H1 (cell line): Measurements from ENCODE around the gene SIGLEC14. TPM values are rescaled to one million over a fixed set of nuclear protein-coding genes. Genes with fewer than 3 reads are reported as not detected.

Experiments
- BACH1 ChIP-seq: IDR thresholded peaks from 2 replicates; pipeline ENCODE4 v1.6.1; 2012; ENCODE audit warnings: low read length, improper control_type of control experiment
- BCL11A ChIP-seq, 2 experiments: IDR thresholded peaks; one replicate each; pipeline ENCODE4 v1.6.1; 2011; ENCODE audit warnings: low read depth in 2 of 2, low read length in 2 of 2, mild to moderate bottlenecking in 2 of 2
- CTCF ChIP-seq, 3 experiments: IDR thresholded peaks; 1 replicate in 2 of 3; 2 replicates in 1 of 3; pipeline versions ENCODE4 v1.5.1 to v1.6.1; 2011; ENCODE audit warnings: low read length in 3 of 3, mild to moderate bottlenecking in 3 of 3, inconsistent platforms in 2 of 3, low read depth in 1 of 3, moderate library complexity in 1 of 3; ENCODE audit not compliant: insufficient read depth in 1 of 3; ENCODE audit errors: control extremely low read depth in 1 of 3
- PHF8 ChIP-seq: fragments of 200-600 bp; sonication (generic); conservative IDR thresholded peaks from 2 replicates; pipeline ENCODE4 v1.7.1; 2012; ENCODE audit warnings: low read depth, mild to moderate bottlenecking, inconsistent platforms, low read length, moderate library complexity
- POLR2AphosphoS5 ChIP-seq: IDR thresholded peaks from 2 replicates; pipeline ENCODE4 v1.6.1; 2011; ENCODE audit warnings: low read depth, low read length
- ZNF274 ChIP-seq: IDR thresholded peaks from 2 replicates; pipeline ENCODE4 v1.7.0; 2012; ENCODE audit warnings: low read length, borderline replicate concordance; ENCODE audit errors: extremely low read depth
- polyA plus RNA-seq, 7 experiments: library from polyadenylated mRNA; depleted of rRNA in 3 of 7; stranded (reverse) in 5 of 7; unstranded in 2 of 7; fragments of >200 nt in 5 of 7; fragments of 200-250 nt in 2 of 7; gene quantifications; 1 replicate in 5 of 7; 2 replicates in 1 of 7; 4 replicates in 1 of 7; pipeline versions ENCODE4 v1.2.1 to v1.2.3, GENCODE V29; 2011 to 2013; ENCODE audit warnings: missing spikeins in 2 of 7, mixed read lengths in 2 of 7
- total RNA-seq: library from RNA; stranded (reverse); fragmentation: NEBNext Ultra II Directional; extraction: Animal tissue kit (Norgen Biotek cat#: 25700); gene quantifications from 2 replicates; pipeline ENCODE4 v1.2.1, GENCODE V29; 2021

Gene SIGLEC14
- total and polyA plus RNA-seq, 2 of the 8 experiments (the other 6 are each of a cell fraction or from before 2014, with no cell fraction given): not detected

DNA sequence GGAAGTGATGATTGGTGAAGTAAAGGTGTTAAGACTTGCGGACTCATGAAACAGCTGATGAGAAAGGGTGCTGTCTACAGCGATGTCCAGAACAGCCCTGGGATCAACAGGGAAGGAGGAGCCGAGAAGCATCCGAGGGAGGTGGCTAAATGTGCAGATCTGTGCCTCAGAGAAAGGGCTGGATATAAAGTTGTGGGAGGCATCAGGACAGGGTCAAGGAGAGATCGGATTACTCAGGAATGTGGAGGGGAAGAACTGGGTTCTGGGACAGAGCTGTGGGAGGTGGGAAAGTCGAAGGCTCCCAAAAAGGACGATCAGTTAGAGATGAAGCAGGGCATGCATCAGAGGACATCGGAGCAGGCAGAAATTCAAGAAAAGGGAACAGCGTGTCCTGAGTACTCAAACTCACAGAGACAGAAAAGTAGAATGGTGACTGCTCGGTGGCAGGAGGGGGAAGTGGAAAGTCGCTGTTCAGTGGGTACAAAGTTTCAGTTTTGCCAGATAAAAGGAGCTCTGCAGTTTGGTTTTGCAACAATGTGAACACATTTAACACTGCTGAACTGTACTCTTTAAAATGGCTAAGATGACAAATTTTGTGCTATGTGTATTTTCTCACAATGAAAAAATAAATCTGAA, 1.9 kb downstream of the SIGLEC14 start (continued):
- TF ChIP-seq CTCF (IDR thresholded peaks at IDR 0.05; ENCODE audit: control extremely low read depth in 1 of 3, insufficient read depth in 1 of 3, low read depth in 1 of 3, low read length in 3 of 3) (no peak), ZNF274 (no peak), PHF8 (no peak), BCL11A (IDR thresholded peaks at IDR 0.05; ENCODE audit: low read depth in 2 of 2, low read length in 2 of 2) (no peak), POLR2AphosphoS5 (no peak), BACH1 (no peak)
